Hepatocyte (in vitro differentiated cells): ENCODE measurements around the gene LRMDA. TPM values are rescaled to one million over a fixed set of nuclear protein-coding genes. Genes with fewer than 3 reads are reported as not detected.

Source experiments
- DNase-seq: peaks from one replicate; pipeline ENCODE4 v3.0.0-alpha.2; 2016; ENCODE audit warnings: low spot score
- H2AFZ ChIP-seq: fragments of 200-600 bp; sonication (generic); 2 replicates; pipeline ENCODE4 v1.6.0; 2016; ENCODE audit warnings: antibody characterized with exemption, mild to moderate bottlenecking
- H3K27ac ChIP-seq: fragments of 200-600 bp; sonication (generic); 2 replicates; pipeline ENCODE4 v1.5.1; 2016; ENCODE audit warnings: mild to moderate bottlenecking
- H3K27me3 ChIP-seq: fragments of 200-600 bp; sonication (generic); 2 replicates; pipeline ENCODE4 v1.6.1; 2016
- H3K36me3 ChIP-seq: fragments of 200-600 bp; sonication (generic); replicated peaks from 2 replicates; pipeline ENCODE4 v1.5.1; 2016; ENCODE audit warnings: low read depth; ENCODE audit not compliant: insufficient read depth
- H3K4me1 ChIP-seq: fragments of 200-600 bp; sonication (generic); 2 replicates; pipeline ENCODE4 v1.5.1; 2016; ENCODE audit warnings: mild to moderate bottlenecking, moderate library complexity; ENCODE audit not compliant: insufficient read depth
- H3K4me2 ChIP-seq: fragments of 200-600 bp; sonication (generic); 2 replicates; pipeline ENCODE4 v1.6.0; 2016
- H3K4me3 ChIP-seq: fragments of 200-600 bp; sonication (generic); 2 replicates; pipeline ENCODE4 v1.5.1; 2016; ENCODE audit warnings: mild to moderate bottlenecking
- H3K79me2 ChIP-seq: fragments of 200-600 bp; sonication (generic); 2 replicates; pipeline ENCODE4 v1.6.0; 2017; ENCODE audit warnings: mild to moderate bottlenecking
- H3K9me2 ChIP-seq: fragments of 200-600 bp; sonication (generic); replicated peaks from 2 replicates; pipeline ENCODE4 v1.6.0; 2017; ENCODE audit warnings: mild to moderate bottlenecking; ENCODE audit not compliant: insufficient read depth
- H3K9me3 ChIP-seq: fragments of 200-600 bp; sonication (generic); 2 replicates; pipeline ENCODE4 v1.5.1; 2016; ENCODE audit warnings: low read depth, mild to moderate bottlenecking
- H4K20me1 ChIP-seq: fragments of 200-600 bp; sonication (generic); 2 replicates; pipeline ENCODE4 v1.6.0; 2016; ENCODE audit warnings: mild to moderate bottlenecking; ENCODE audit not compliant: insufficient read depth, poor library complexity, severe bottlenecking
- EZH2 ChIP-seq: fragments of 200-600 bp; sonication (generic); IDR thresholded peaks from 2 replicates; pipeline ENCODE4 v1.6.1; 2016; ENCODE audit warnings: antibody characterized with exemption, mild to moderate bottlenecking, borderline replicate concordance
- EZH2phosphoT487 ChIP-seq: fragments of 200-600 bp; sonication (generic); IDR thresholded peaks from one replicate; pipeline ENCODE4 v1.6.1; 2018; ENCODE audit warnings: antibody characterized with exemption, mild to moderate bottlenecking, low read depth, moderate library complexity; ENCODE audit not compliant: unreplicated experiment, severe bottlenecking
- WGBS: methylation state at CpG from one replicate; pipeline ENCODE4 v1.1.6; 2016; ENCODE audit warnings: low lambda C conversion rate; ENCODE audit errors: missing lambda C conversion rate; 5-methylcytosine and 5-hydroxymethylcytosine counted together
- polyA plus RNA-seq: library from polyadenylated mRNA; unstranded; fragments of >200 nt; fragmentation: Nextera tagmentation; extraction: Ambion mirVana; gene quantifications from 2 replicates; pipeline ENCODE4 v1.2.1, GENCODE V29; 2016
- total RNA-seq: library from RNA; depleted of rRNA; stranded (reverse); fragments of >200 nt; gene quantifications from 2 replicates; pipeline ENCODE4 v1.2.3, GENCODE V29; 2014
- TF ChIP-seq, protein P1 (sequence below): fragments of 200-600 bp; sonication (generic); IDR thresholded peaks from 2 replicates; pipeline ENCODE4 v1.5.1; 2016; ENCODE audit warnings: antibody characterized with exemption, mild to moderate bottlenecking; ENCODE audit not compliant: poor library complexity

Gene LRMDA
- total and polyA plus RNA-seq, 2 experiments from 2014 or later = 5.6 to 15.7 TPM

DNA sequence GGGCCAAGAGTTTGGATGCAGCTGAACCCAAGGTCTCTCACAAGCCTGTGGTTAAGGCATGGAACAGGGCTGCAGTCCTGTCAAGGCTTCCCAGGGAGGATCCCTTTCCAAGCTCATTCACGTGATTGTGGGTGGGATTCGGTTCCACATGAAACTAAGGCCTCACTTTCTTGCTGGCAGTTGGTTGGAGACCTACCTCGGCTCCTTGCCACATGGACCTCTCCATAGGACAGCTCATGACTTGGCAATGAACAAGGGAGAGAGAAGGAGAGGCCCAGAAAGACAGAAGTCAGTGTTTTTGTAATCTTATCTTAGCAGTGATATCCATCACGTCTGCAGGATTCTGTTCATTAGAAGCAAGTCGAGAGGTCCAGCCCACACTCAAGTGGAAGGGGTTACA is 583.8 kb downstream of the LRMDA start:
- WGBS = 69% methylated on average over 5 of the region's 5 CpGs
- H3K36me3 ChIP-seq = no peaks in the 10 kb centered on the region
- no peak for DNase-seq
- no peaks in the 10 kb centered on the region for H3K9me2 ChIP-seq
- TF ChIP-seq EZH2phosphoT487 (no peak), EZH2 (no peak)
- TF ChIP-seq, protein P1, sequence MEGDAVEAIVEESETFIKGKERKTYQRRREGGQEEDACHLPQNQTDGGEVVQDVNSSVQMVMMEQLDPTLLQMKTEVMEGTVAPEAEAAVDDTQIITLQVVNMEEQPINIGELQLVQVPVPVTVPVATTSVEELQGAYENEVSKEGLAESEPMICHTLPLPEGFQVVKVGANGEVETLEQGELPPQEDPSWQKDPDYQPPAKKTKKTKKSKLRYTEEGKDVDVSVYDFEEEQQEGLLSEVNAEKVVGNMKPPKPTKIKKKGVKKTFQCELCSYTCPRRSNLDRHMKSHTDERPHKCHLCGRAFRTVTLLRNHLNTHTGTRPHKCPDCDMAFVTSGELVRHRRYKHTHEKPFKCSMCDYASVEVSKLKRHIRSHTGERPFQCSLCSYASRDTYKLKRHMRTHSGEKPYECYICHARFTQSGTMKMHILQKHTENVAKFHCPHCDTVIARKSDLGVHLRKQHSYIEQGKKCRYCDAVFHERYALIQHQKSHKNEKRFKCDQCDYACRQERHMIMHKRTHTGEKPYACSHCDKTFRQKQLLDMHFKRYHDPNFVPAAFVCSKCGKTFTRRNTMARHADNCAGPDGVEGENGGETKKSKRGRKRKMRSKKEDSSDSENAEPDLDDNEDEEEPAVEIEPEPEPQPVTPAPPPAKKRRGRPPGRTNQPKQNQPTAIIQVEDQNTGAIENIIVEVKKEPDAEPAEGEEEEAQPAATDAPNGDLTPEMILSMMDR = no peak
- H3K4me3 ChIP-seq = no peak overlapping the region
- no peaks in the 10 kb centered on the region for H3K9me3 ChIP-seq
- H4K20me1 ChIP-seq = no peaks in the 10 kb centered on the region
- no peak overlapping the region for H2AFZ ChIP-seq
- no peaks in the 10 kb centered on the region for H3K79me2 ChIP-seq
- H3K4me2 ChIP-seq = no peak overlapping the region
- no peaks in the 10 kb centered on the region for H3K27me3 ChIP-seq
- H3K27ac ChIP-seq = no peak overlapping the region
- no peaks in the 10 kb centered on the region for H3K4me1 ChIP-seq

DNA sequence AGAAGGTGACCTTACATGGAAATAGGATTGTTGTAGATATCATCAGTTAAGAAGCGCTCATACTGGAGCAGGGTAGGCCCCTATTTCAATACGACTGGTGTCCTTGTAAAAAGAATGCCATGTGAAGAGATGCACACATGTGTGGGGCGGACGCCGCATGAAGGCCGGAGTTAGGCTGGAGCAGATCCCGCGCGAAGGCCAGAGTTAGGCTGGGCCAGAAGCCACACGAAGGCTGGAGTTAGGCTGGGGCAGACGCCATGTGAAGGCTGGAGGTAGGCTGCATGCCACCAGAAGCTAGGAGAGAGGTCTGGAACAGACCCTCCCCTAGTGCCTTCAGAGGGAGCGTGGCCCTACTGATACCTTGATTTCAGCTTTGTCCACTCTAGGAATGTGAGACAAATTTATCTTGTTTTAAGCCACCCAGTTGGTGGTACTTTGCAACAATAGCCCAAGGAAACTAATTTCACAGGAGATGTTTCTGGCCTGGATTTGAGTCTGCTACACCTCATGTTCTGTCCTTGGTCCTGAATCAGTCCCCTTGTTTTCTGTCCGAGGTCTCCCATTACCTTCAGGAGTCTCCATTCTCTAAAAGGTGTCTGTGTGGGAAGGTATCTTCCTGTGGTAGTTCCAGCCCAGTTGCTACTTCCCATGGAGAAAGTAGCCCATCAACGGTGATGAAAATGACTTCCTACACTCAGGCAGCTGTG is 585.8 kb downstream of the LRMDA start:
- no peak for DNase-seq
- H3K27ac ChIP-seq = no peak overlapping the region
- no peaks in the 10 kb centered on the region for H3K9me2 ChIP-seq
- no peak for TF ChIP-seq EZH2phosphoT487
- TF ChIP-seq, protein P1 = no peak
- H3K4me3 ChIP-seq = no peak overlapping the region
- no peaks in the 10 kb centered on the region for H3K36me3 ChIP-seq
- WGBS = 92% methylated on average over 14 of the region's 14 CpGs
- no peaks in the 10 kb centered on the region for H3K9me3 ChIP-seq
- no peaks in the 10 kb centered on the region for H3K79me2 ChIP-seq
- H3K4me2 ChIP-seq = no peak overlapping the region
- no peaks in the 10 kb centered on the region for H3K4me1 ChIP-seq
- no peak overlapping the region for H2AFZ ChIP-seq
- H3K27me3 ChIP-seq = no peaks in the 10 kb centered on the region
- H4K20me1 ChIP-seq = no peaks in the 10 kb centered on the region

DNA sequence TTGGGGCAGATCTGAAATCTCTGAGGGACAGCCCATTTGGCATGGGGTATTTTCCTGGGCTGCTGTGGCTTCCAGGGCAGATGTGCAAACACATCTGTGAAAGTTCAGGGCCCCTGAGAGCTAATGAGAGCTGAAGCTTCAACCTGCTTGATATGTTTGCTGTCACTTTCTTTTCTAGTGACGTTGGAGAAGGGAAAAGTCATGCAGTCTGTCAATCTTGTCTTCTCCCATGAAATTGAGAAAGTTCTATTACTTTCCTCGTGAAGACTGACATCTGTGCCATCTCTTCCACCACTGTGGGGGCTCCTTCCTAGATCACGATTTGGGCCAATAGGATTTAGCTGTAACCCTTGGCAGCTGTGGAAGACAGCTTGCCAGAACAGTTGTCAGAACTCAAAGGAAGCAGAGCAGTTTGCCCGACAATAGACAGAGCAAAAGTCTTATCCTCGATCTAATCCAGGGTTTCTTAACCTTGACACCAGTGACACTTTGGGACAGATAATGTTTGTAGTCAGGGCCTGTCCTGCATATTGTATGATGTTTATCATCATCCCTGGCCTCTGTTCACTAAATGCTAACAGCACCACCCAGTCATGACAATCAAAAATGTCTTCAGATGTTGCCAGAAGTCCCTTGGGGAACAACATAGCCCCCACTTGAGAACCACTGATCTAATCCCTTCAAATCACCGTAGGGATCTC is 586.5 kb downstream of the LRMDA start:
- Histone ChIP-seq H3K27me3 (no peaks in the 10 kb centered on the region), H4K20me1 (no peaks in the 10 kb centered on the region), H3K4me3 (no peak overlapping the region), H3K27ac (no peak overlapping the region), H3K4me2 (no peak overlapping the region), H3K9me3 (no peaks in the 10 kb centered on the region), H3K9me2 (no peaks in the 10 kb centered on the region), H3K36me3 (no peaks in the 10 kb centered on the region), H3K79me2 (no peaks in the 10 kb centered on the region), H2AFZ (no peak overlapping the region), H3K4me1 (no peaks in the 10 kb centered on the region)
- WGBS = 62% methylated on average over 6 of the region's 6 CpGs
- DNase-seq = no peak
- TF ChIP-seq, protein P1 = no peak
- TF ChIP-seq EZH2 (no peak), EZH2phosphoT487 (no peak)
